Keratinocyte (primary cell): ENCODE measurements around the gene SPEM3. TPM values are rescaled to one million over a fixed set of nuclear protein-coding genes. Genes with fewer than 3 reads are reported as not detected.

Source experiments
- DNase-seq: peaks from one replicate; pipeline ENCODE4 v3.0.0-alpha.2; 2011; ENCODE audit warnings: low read depth, missing footprints, low spot score
- FAIRE-seq: peaks from 2 replicates; lab custom pipeline; 2011; peaks lifted over from hg19 to GRCh38; lab: Jason Lieb, UNC
- H2AFZ ChIP-seq: 2 replicates; pipeline ENCODE4 v1.6.0; 2012; ENCODE audit warnings: low read length, control low read depth, inconsistent platforms; ENCODE audit not compliant: control insufficient read depth
- H3K27ac ChIP-seq: 2 replicates; pipeline ENCODE4 v1.5.1; 2011; ENCODE audit warnings: low read length; ENCODE audit not compliant: control insufficient read depth, insufficient read depth
- H3K27me3 ChIP-seq: 3 replicates; pipeline ENCODE4 v1.6.0; 2011; ENCODE audit warnings: low read length; ENCODE audit not compliant: control insufficient read depth, insufficient read depth; ENCODE audit errors: extremely low read depth
- H3K36me3 ChIP-seq, 2 experiments: 2 replicates in 1 of 2; 3 replicates in 1 of 2; pipeline ENCODE4 v1.5.1; 2011; ENCODE audit warnings: low read length in 2 of 2, mild to moderate bottlenecking in 1 of 2; ENCODE audit not compliant: control insufficient read depth in 2 of 2, insufficient read depth in 2 of 2; ENCODE audit errors: extremely low read depth in 1 of 2
- H3K4me1 ChIP-seq: 3 replicates; pipeline ENCODE4 v1.5.1; 2011; ENCODE audit warnings: low read length; ENCODE audit not compliant: control insufficient read depth, insufficient read depth; ENCODE audit errors: extremely low read depth
- H3K4me2 ChIP-seq: 3 replicates; pipeline ENCODE4 v1.6.0; 2011; ENCODE audit warnings: low read depth, low read length; ENCODE audit not compliant: control insufficient read depth, insufficient read depth; ENCODE audit errors: extremely low read depth
- H3K4me3 ChIP-seq, 3 experiments: fragments of 200-600 bp in 1 of 3; sonication (generic) in 1 of 3; 2 replicates in 2 of 3; 3 replicates in 1 of 3; pipeline ENCODE4 v1.5.1; 2011 to 2016; ENCODE audit warnings: low read length in 3 of 3, mild to moderate bottlenecking in 3 of 3, control low read depth in 2 of 3, inconsistent platforms in 1 of 3, low read depth in 1 of 3, mixed read lengths in 1 of 3, mixed run types in 1 of 3, moderate library complexity in 1 of 3; ENCODE audit not compliant: control insufficient read depth in 2 of 3, insufficient read depth in 2 of 3; ENCODE audit errors: extremely low read depth in 1 of 3
- H3K79me2 ChIP-seq: 2 replicates; pipeline ENCODE4 v1.6.0; 2012; ENCODE audit warnings: low read length; ENCODE audit not compliant: control insufficient read depth, insufficient read depth
- H3K9ac ChIP-seq: 3 replicates; pipeline ENCODE4 v1.6.0; 2011; ENCODE audit warnings: low read length; ENCODE audit not compliant: control insufficient read depth, insufficient read depth; ENCODE audit errors: extremely low read depth
- H3K9me1 ChIP-seq: 3 replicates; pipeline ENCODE4 v1.6.0; 2011; ENCODE audit warnings: low read length; ENCODE audit not compliant: control insufficient read depth, insufficient read depth; ENCODE audit errors: extremely low read depth
- H3K9me3 ChIP-seq: 2 replicates; pipeline ENCODE4 v1.5.1; 2012; ENCODE audit warnings: low read depth, low read length; ENCODE audit not compliant: control insufficient read depth
- H4K20me1 ChIP-seq: 3 replicates; pipeline ENCODE4 v1.6.0; 2011; ENCODE audit warnings: low read length; ENCODE audit not compliant: control insufficient read depth, insufficient read depth; ENCODE audit errors: extremely low read depth
- CTCF ChIP-seq, 3 experiments: IDR thresholded peaks in 1 of 3; conservative IDR thresholded peaks in 1 of 3; optimal IDR thresholded peaks in 1 of 3; 2 replicates in 2 of 3; 3 replicates in 1 of 3; pipeline versions ENCODE3 to v1.5.1; 2011; ENCODE audit warnings: low read length in 3 of 3, mild to moderate bottlenecking in 3 of 3, moderate library complexity in 2 of 3, control low read depth in 1 of 3, inconsistent platforms in 1 of 3; ENCODE audit not compliant: insufficient read depth in 2 of 3; ENCODE audit errors: extremely low read depth in 1 of 3
- EZH2 ChIP-seq: IDR thresholded peaks from one replicate; pipeline ENCODE4 v1.6.1; 2012; ENCODE audit warnings: inconsistent platforms, mild to moderate bottlenecking, low read length, moderate library complexity
- dilution Hi-C: fragments of 300-500 bp; cut with MboI; formaldehyde crosslinking; loops from one replicate; pipeline ENCODE4 v1.7.0; 2020; ENCODE audit warnings: low sequenced_read_pairs; ENCODE audit not compliant: extremely low pct_ligation_motif_present
- polyA plus RNA-seq, 5 experiments: library from polyadenylated mRNA; depleted of rRNA in 3 of 5; stranded (reverse) in 3 of 5; stranded (forward) in 1 of 5; unstranded in 1 of 5; fragments of >200 nt; gene quantifications; 1 replicate in 1 of 5; 2 replicates in 3 of 5; 3 replicates in 1 of 5; pipeline versions ENCODE4 v1.2.1 to v1.2.3, GENCODE V29; 2011 to 2012; ENCODE audit warnings: missing spikeins in 2 of 5, low read depth in 1 of 5, low replicate concordance in 1 of 5

Gene SPEM3
- polyA plus RNA-seq, 1 donor (not counting 4 experiments of a cell fraction or from before 2014, with no cell fraction given) = not detected

DNA sequence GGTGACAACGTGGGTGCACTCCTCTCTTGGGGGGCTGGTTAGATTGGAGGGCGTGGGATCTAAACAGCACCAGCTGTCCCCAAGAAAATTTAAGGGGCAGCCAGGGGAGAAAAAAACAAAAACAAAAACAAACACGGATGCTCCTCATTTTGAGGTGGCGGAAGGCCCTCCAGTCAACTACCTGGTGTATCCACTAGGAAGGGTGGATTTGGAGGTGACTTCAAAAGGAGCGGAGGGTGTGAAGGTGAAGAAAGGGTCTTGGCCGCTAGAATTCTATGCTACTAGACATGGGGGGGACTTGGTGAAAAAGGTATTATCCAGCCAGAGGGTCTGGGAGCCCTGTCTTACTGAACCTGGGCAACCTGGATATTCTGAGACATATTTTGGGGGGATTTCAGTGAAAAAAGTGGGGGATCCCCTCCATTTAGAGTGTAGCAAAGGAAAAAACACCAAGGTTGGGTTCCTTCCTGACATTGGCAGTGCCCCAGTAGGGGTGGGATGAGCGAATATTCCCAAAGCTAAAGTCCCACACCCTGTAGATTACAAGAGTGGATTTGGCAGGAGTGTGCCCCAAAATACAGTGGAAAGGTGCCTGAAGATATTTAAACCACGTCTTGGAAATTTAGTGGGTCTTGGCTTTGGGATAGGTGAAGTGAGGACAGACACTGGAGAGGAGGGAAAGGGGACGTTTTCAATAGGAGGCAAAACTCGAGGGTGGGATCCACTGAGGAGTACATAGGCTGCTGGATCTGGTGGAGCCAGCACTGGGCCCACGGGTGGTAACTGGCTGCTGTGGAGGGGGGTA lies 10.2 kb downstream of the SPEM3 start:
- dilution Hi-C loops = no loop called here
- H3K9me3 ChIP-seq = no peaks in the 10 kb centered on the region
- DNase-seq (no peak), FAIRE-seq (peak; percentile 29)
- H3K27me3 ChIP-seq = no peaks in the 10 kb centered on the region
- peaks cover 17% of the 10 kb centered on the region for H3K79me2 ChIP-seq
- no peaks in the 10 kb centered on the region for H4K20me1 ChIP-seq
- peak overlapping the region; percentile 77 for H3K9ac ChIP-seq
- TF ChIP-seq CTCF (optimal IDR thresholded peaks at IDR 0.05 in 1 of 3, IDR thresholded peaks at IDR 0.05 in 1 of 3, conservative IDR thresholded peaks at IDR 0.05 in 1 of 3; ENCODE audit: extremely low read depth in 1 of 3, insufficient read depth in 2 of 3, low read length in 3 of 3) (no peak), EZH2 (no peak)
- peak overlapping the region; percentile 59 to 81 (median 66) for H3K4me3 ChIP-seq
- H3K4me1 ChIP-seq = peaks cover 51% of the 10 kb centered on the region
- H3K36me3 ChIP-seq = peaks cover 0 to 4% of the 10 kb centered on the region in 2 experiments
- peak overlapping the region; percentile 62 for H3K27ac ChIP-seq
- no peak overlapping the region for H2AFZ ChIP-seq
- H3K9me1 ChIP-seq = peaks cover 2% of the 10 kb centered on the region
- peak overlapping the region; percentile 99 for H3K4me2 ChIP-seq

DNA sequence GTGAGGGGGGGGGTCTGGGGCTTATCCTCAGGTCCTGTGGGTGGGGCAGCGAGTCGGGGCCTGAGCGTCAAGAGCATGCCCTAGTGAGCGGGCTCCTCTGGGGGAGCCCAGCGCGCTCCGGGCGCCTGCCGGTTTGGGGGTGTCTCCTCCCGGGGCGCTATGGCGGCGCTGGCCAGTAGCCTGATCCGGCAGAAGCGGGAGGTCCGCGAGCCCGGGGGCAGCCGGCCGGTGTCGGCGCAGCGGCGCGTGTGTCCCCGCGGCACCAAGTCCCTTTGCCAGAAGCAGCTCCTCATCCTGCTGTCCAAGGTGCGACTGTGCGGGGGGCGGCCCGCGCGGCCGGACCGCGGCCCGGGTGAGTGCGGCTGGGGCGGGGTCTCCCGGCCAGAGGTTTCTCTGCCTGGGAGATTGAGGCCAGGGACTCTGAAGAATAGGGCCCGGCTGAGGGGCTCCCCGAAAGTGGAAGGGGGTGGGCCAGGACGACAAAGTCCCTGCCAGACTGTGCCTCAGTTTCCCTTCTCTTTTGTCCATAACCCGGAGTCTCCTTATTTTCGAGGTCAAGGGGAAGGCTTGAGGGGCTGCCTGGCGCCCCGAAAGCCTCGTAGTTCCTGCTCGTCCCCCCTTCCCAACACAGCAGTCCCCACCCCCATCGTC lies 10.9 kb downstream of the SPEM3 start, which contains the start of gene FGF11:
Gene FGF11 (plus strand): TSS at position 51 of the 651 bp plus-strand sequence. CDS start 109 bp downstream, at position 160.
- H3K4me1 ChIP-seq = peaks cover 59% of the 10 kb centered on the region
- no peaks in the 10 kb centered on the region for H3K27me3 ChIP-seq
- peak within 1 kb of the TSS; percentile 99 for H3K4me2 ChIP-seq
- TF ChIP-seq CTCF (optimal IDR thresholded peaks at IDR 0.05 in 1 of 3, IDR thresholded peaks at IDR 0.05 in 1 of 3, conservative IDR thresholded peaks at IDR 0.05 in 1 of 3; ENCODE audit: extremely low read depth in 1 of 3, insufficient read depth in 2 of 3, low read length in 3 of 3) = no peak
- no peak for TF ChIP-seq EZH2
- H3K9me3 ChIP-seq = no peaks in the 10 kb centered on the region
- peak within 1 kb of the TSS; percentile 62 for H3K27ac ChIP-seq
- peak within 1 kb of the TSS; percentile 77 for H3K9ac ChIP-seq
- no peak for FAIRE-seq
- peak within 1 kb of the TSS; percentile 44 for H2AFZ ChIP-seq
- H3K4me3 ChIP-seq = peak within 1 kb of the TSS; percentile 59 to 81 (median 77)
- dilution Hi-C loops = no loop called here
- no peaks in the 10 kb centered on the region for H4K20me1 ChIP-seq
- peaks cover 17% of the 10 kb centered on the region for H3K79me2 ChIP-seq
- peaks cover 0 to 4% of the 10 kb centered on the region in 2 experiments for H3K36me3 ChIP-seq
- no peak for DNase-seq
- peaks cover 4% of the 10 kb centered on the region for H3K9me1 ChIP-seq
